H9 (cell line): ENCODE measurements around the gene HOXC6. TPM values are rescaled to one million over a fixed set of nuclear protein-coding genes. Genes with fewer than 3 reads are reported as not detected.
"Not testable (repeated sequence)": the region's sequence is repeated elsewhere in the genome, so short reads cannot be mapped to it uniquely, and the experiment has no call there.

Source experiments
- DNase-seq: peaks from one replicate; pipeline ENCODE4 v3.0.0-alpha.2; 2017
- H2AFZ ChIP-seq: one replicate; pipeline ENCODE4 v1.6.1; 2013; ENCODE audit warnings: mild to moderate bottlenecking, low read length, control low read depth, moderate library complexity
- H2AK5ac ChIP-seq: 2 replicates; pipeline ENCODE4 v1.6.1; 2013; ENCODE audit warnings: low read length, control low read depth, mixed read lengths; ENCODE audit not compliant: insufficient read length
- H2BK120ac ChIP-seq: one replicate; pipeline ENCODE4 v1.6.1; 2013; ENCODE audit warnings: low read depth, mild to moderate bottlenecking, low read length, control low read depth, inconsistent platforms; ENCODE audit not compliant: poor library complexity, severe bottlenecking
- H2BK12ac ChIP-seq: 2 replicates; pipeline ENCODE4 v1.6.1; 2013; ENCODE audit warnings: low read length, control low read depth, mixed read lengths, low read depth; ENCODE audit not compliant: insufficient read length
- H2BK15ac ChIP-seq: 2 replicates; pipeline ENCODE4 v1.6.1; 2013; ENCODE audit warnings: low read depth, low read length, control low read depth
- H2BK20ac ChIP-seq: one replicate; pipeline ENCODE4 v1.6.1; 2013; ENCODE audit warnings: low read depth, mild to moderate bottlenecking, low read length, control low read depth, inconsistent platforms; ENCODE audit not compliant: poor library complexity, severe bottlenecking
- H2BK5ac ChIP-seq: 2 replicates; pipeline ENCODE4 v1.6.1; 2013; ENCODE audit warnings: low read length, control low read depth, mixed read lengths; ENCODE audit not compliant: insufficient read length
- H3K14ac ChIP-seq: 2 replicates; pipeline ENCODE4 v1.6.1; 2013; ENCODE audit warnings: low read length, control low read depth; ENCODE audit not compliant: insufficient read depth
- H3K18ac ChIP-seq: 2 replicates; pipeline ENCODE4 v1.6.1; 2013; ENCODE audit warnings: low read depth, mild to moderate bottlenecking, mixed read lengths, low read length, control low read depth; ENCODE audit not compliant: insufficient read length
- H3K23ac ChIP-seq: 2 replicates; pipeline ENCODE4 v1.6.1; 2013; ENCODE audit warnings: low read length, control low read depth, mixed read lengths, low read depth; ENCODE audit not compliant: insufficient read length
- H3K23me2 ChIP-seq: 2 replicates; pipeline ENCODE4 v1.6.1; 2013; ENCODE audit warnings: low read depth, mild to moderate bottlenecking, mixed read lengths, low read length, control low read depth; ENCODE audit not compliant: insufficient read length, poor library complexity, severe bottlenecking
- H3K27ac ChIP-seq: 2 replicates; pipeline ENCODE4 v1.5.1; 2013; ENCODE audit warnings: low read length, control low read depth, mixed read lengths, low read depth; ENCODE audit not compliant: insufficient read length
- H3K27me3 ChIP-seq: 2 replicates; pipeline ENCODE4 v1.6.1; 2013; ENCODE audit warnings: low read length, control low read depth, inconsistent platforms; ENCODE audit not compliant: insufficient read depth
- H3K4ac ChIP-seq: 2 replicates; pipeline ENCODE4 v1.6.1; 2013; ENCODE audit warnings: low read depth, mild to moderate bottlenecking, control low read depth, inconsistent platforms, low read length, moderate library complexity
- H3K4me1 ChIP-seq: 2 replicates; pipeline ENCODE4 v1.6.1; 2013; ENCODE audit warnings: low read length, control low read depth, inconsistent platforms; ENCODE audit not compliant: insufficient read depth
- H3K4me2 ChIP-seq: 2 replicates; pipeline ENCODE4 v1.6.1; 2013; ENCODE audit warnings: low read length, control low read depth, mixed read lengths; ENCODE audit not compliant: insufficient read length, insufficient read depth
- H3K56ac ChIP-seq: 2 replicates; pipeline ENCODE4 v1.6.1; 2013; ENCODE audit warnings: low read depth, mild to moderate bottlenecking, mixed read lengths, low read length, control low read depth; ENCODE audit not compliant: insufficient read length
- H3K79me1 ChIP-seq: 2 replicates; pipeline ENCODE4 v1.6.1; 2013; ENCODE audit warnings: low read depth, mild to moderate bottlenecking, moderate library complexity, low read length, control low read depth, inconsistent platforms; ENCODE audit not compliant: insufficient read depth, poor library complexity, severe bottlenecking
- H3K79me2 ChIP-seq: 2 replicates; pipeline ENCODE4 v1.6.1; 2013; ENCODE audit warnings: low read length, control low read depth, inconsistent platforms; ENCODE audit not compliant: insufficient read depth
- H3K9ac ChIP-seq: 2 replicates; pipeline ENCODE4 v1.6.1; 2013; ENCODE audit warnings: low read length, control low read depth, mixed read lengths; ENCODE audit not compliant: insufficient read length; ENCODE audit errors: extremely low read depth
- H3K9me3 ChIP-seq: one replicate; pipeline ENCODE4 v1.6.1; 2013; ENCODE audit warnings: low read depth, low read length, inconsistent platforms; ENCODE audit not compliant: control insufficient read depth
- H3T11ph ChIP-seq: one replicate; pipeline ENCODE4 v1.6.1; 2013; ENCODE audit warnings: mild to moderate bottlenecking, low read length, control low read depth, inconsistent platforms
- H4K20me1 ChIP-seq: one replicate; pipeline ENCODE4 v1.6.1; 2013; ENCODE audit not compliant: control insufficient read depth, insufficient read length, insufficient read depth
- H4K5ac ChIP-seq: 2 replicates; pipeline ENCODE4 v1.6.1; 2013; ENCODE audit warnings: low read depth, mild to moderate bottlenecking, mixed read lengths, low read length, control low read depth; ENCODE audit not compliant: insufficient read length
- H4K8ac ChIP-seq: replicated peaks from 2 replicates; pipeline ENCODE4 v1.6.1; 2013; ENCODE audit warnings: low read length, control low read depth, mixed read lengths, low read depth; ENCODE audit not compliant: insufficient read length
- H4K91ac ChIP-seq: 2 replicates; pipeline ENCODE4 v1.6.1; 2013; ENCODE audit warnings: low read depth, mild to moderate bottlenecking, moderate library complexity, mixed read lengths, low read length, control low read depth; ENCODE audit not compliant: insufficient read length
- H3K27ac Mint-ChIP-seq, 3 experiments: 2 replicates in 2 of 3; 3 replicates in 1 of 3; pipeline ENCODE4 v1.8.0; 2020 to 2021; ENCODE audit warnings: mixed read lengths in 3 of 3, mild to moderate bottlenecking in 1 of 3, moderate library complexity in 1 of 3
- H3K27me3 Mint-ChIP-seq: 2 replicates; pipeline ENCODE4 v1.8.0; 2021; ENCODE audit warnings: low read depth, mild to moderate bottlenecking, moderate library complexity, mixed read lengths
- H3K36me3 Mint-ChIP-seq, 3 experiments: 2 replicates in 2 of 3; 3 replicates in 1 of 3; pipeline ENCODE4 v1.8.0; 2020 to 2021; ENCODE audit warnings: low read depth in 3 of 3, mixed read lengths in 3 of 3; ENCODE audit not compliant: insufficient read depth in 1 of 3
- H3K4me1 Mint-ChIP-seq, 2 experiments: 2 replicates each; pipeline ENCODE4 v1.8.0; 2020; ENCODE audit warnings: mixed read lengths in 2 of 2
- H3K4me3 Mint-ChIP-seq, 2 experiments: 2 replicates in 1 of 2; 3 replicates in 1 of 2; pipeline ENCODE4 v1.8.0; 2020 to 2021; ENCODE audit warnings: mild to moderate bottlenecking in 2 of 2, mixed read lengths in 2 of 2, moderate library complexity in 1 of 2
- H3K9me3 Mint-ChIP-seq, 2 experiments: 2 replicates in 1 of 2; 3 replicates in 1 of 2; pipeline ENCODE4 v1.8.0; 2020; ENCODE audit warnings: mild to moderate bottlenecking in 2 of 2, mixed read lengths in 2 of 2, moderate library complexity in 1 of 2
- WGBS: extraction: QIAGEN DNeasy Blood & Tissue Kit; methylation state at CpG from one replicate; pipeline ENCODE4 v1.1.7; 2013; ENCODE audit warnings: missing lambda C conversion rate, low lambda C conversion rate, mixed read lengths; ENCODE audit not compliant: insufficient read length; ENCODE audit errors: extremely low coverage; 5-methylcytosine and 5-hydroxymethylcytosine counted together
- total RNA-seq: library from RNA; stranded (reverse); gene quantifications from 2 replicates; pipeline ENCODE4 v1.2.1, GENCODE V29; 2021
- TF ChIP-seq, protein P1 (sequence below): fragments of 200-600 bp; sonication (generic); conservative IDR thresholded peaks from 3 replicates; pipeline ENCODE4 v1.8.0; 2021; ENCODE audit warnings: antibody characterized with exemption, mild to moderate bottlenecking

The HOXC6 gene
- total RNA-seq, 1 experiment from 2014 or later = not detected

DNA sequence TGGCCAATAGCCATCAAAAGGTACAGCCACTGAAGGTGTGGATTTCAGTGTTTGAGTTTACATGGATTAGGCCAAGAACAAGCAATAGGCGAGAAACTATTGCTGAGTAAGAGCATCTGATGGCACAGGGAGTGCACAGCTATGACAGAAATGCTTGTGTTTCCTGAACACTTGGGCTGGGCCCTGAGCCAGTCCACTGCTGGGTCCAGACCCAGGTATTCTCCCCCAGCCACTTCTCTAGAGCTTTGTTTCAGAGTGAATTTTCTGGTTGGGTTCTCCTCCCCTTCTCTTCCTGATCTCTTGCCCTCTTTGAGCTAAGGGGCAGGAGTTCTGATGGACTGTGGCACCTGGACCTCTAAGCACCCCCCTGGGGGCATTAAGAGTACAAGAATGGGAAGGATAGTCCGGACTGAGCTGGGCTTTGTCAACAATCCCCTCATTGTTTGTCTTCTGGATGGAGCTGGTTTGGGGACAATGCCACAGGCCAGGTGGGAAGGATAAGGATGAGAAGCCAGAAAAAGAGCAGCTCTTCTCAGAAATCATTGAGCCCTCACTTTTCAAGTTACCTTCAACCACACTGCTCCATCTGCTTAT is 13.0 kb downstream of the HOXC6 start:
- no peak for DNase-seq
- no CpG with 5 or more reads among the region's 2 CpGs for WGBS
- no peak overlapping the region for H2BK120ac ChIP-seq
- H4K91ac ChIP-seq = no peak overlapping the region
- H2BK20ac ChIP-seq = no peak overlapping the region
- H3K4me2 ChIP-seq = no peak overlapping the region
- no peak overlapping the region for H4K5ac ChIP-seq
- H3K14ac ChIP-seq = no peak overlapping the region
- H3K27me3 ChIP-seq = peaks cover 100% of the 10 kb centered on the region
- peaks cover 0 to 1% (median 0%) of the 10 kb centered on the region in 3 experiments; a peak in 1 of 7 replicates for H3K36me3 Mint-ChIP-seq
- H2BK5ac ChIP-seq = no peak overlapping the region
- H3K79me2 ChIP-seq = no peaks in the 10 kb centered on the region
- no peak overlapping the region for H2AFZ ChIP-seq
- H4K8ac ChIP-seq = no peak overlapping the region
- H4K20me1 ChIP-seq = no peaks in the 10 kb centered on the region
- no peak overlapping the region for H3K4me3 Mint-ChIP-seq
- no peaks in the 10 kb centered on the region for H3K79me1 ChIP-seq
- no peak overlapping the region for H3K56ac ChIP-seq
- H3K27ac Mint-ChIP-seq = no peak overlapping the region
- no peak overlapping the region for H2AK5ac ChIP-seq
- no peak overlapping the region for H3K23ac ChIP-seq
- H3K27ac ChIP-seq = no peak overlapping the region
- H3K23me2 ChIP-seq = no peaks in the 10 kb centered on the region
- peaks cover 0 to 6% of the 10 kb centered on the region in 2 experiments; a peak in 2 of 4 replicates for H3K4me1 Mint-ChIP-seq
- H3K9me3 ChIP-seq = no peaks in the 10 kb centered on the region
- H3K9me3 Mint-ChIP-seq = peaks cover 7 to 8% of the 10 kb centered on the region in 2 experiments; a peak in 4 of 5 replicates
- H3K4ac ChIP-seq = no peak overlapping the region
- no peak overlapping the region for H2BK15ac ChIP-seq
- H3K18ac ChIP-seq = no peak overlapping the region
- no peak overlapping the region for H3T11ph ChIP-seq
- no peak overlapping the region for H3K9ac ChIP-seq
- no peak overlapping the region for H2BK12ac ChIP-seq
- no peaks in the 10 kb centered on the region for H3K4me1 ChIP-seq
- H3K27me3 Mint-ChIP-seq = peaks cover 100% of the 10 kb centered on the region
- TF ChIP-seq, protein P1, sequence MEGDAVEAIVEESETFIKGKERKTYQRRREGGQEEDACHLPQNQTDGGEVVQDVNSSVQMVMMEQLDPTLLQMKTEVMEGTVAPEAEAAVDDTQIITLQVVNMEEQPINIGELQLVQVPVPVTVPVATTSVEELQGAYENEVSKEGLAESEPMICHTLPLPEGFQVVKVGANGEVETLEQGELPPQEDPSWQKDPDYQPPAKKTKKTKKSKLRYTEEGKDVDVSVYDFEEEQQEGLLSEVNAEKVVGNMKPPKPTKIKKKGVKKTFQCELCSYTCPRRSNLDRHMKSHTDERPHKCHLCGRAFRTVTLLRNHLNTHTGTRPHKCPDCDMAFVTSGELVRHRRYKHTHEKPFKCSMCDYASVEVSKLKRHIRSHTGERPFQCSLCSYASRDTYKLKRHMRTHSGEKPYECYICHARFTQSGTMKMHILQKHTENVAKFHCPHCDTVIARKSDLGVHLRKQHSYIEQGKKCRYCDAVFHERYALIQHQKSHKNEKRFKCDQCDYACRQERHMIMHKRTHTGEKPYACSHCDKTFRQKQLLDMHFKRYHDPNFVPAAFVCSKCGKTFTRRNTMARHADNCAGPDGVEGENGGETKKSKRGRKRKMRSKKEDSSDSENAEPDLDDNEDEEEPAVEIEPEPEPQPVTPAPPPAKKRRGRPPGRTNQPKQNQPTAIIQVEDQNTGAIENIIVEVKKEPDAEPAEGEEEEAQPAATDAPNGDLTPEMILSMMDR = no peak

DNA sequence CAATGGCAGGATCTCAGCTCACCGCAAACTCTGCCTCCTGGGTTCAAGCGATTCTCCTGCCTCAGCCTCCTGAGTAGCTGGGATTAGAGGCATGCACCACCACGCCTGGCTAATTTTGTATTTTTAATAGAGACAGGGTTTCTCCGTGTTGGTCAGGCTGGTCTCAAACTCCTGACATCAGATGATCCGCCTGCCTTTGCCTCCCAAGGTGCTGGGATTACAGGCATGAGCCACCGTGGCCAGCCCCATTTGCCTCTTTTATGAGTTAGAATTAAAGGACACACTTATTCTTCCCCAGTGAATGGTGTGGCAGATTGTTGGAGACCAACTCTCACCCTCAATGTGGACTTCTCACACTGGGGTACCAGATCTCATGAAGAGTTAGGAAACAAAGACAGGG is 13.8 kb downstream of the HOXC6 start:
- H3K9me3 ChIP-seq, H3K23me2 ChIP-seq, H3K4me2 ChIP-seq, H4K5ac ChIP-seq, H2BK15ac ChIP-seq, H3K9me3 Mint-ChIP-seq, H3K14ac ChIP-seq, H2BK12ac ChIP-seq, H3K23ac ChIP-seq, H2BK5ac ChIP-seq, H3K4ac ChIP-seq, H3K9ac ChIP-seq, H4K8ac ChIP-seq, H3K18ac ChIP-seq, H3K27ac Mint-ChIP-seq, H3K4me3 Mint-ChIP-seq, H4K20me1 ChIP-seq, H3K56ac ChIP-seq, H2BK20ac ChIP-seq, DNase-seq, H3K79me1 ChIP-seq, H3T11ph ChIP-seq, H2BK120ac ChIP-seq, H2AK5ac ChIP-seq, H3K36me3 Mint-ChIP-seq, H3K79me2 ChIP-seq, H3K27ac ChIP-seq, H2AFZ ChIP-seq, H3K4me1 Mint-ChIP-seq, H3K4me1 ChIP-seq, H4K91ac ChIP-seq: not testable (repeated sequence)
- WGBS = no CpG with 5 or more reads among the region's 6 CpGs
- peaks cover 100% of the 10 kb centered on the region for H3K27me3 ChIP-seq
- H3K27me3 Mint-ChIP-seq = peaks cover 100% of the 10 kb centered on the region
